NB4 (cell line): Measurements from ENCODE around the gene HOXD1.

ENCODE experiments used
- DNase-seq: peaks from one replicate; pipeline ENCODE4 v3.0.0; 2010; ENCODE audit warnings: low read depth
- H3K4me3 ChIP-seq: one replicate; pipeline ENCODE4 v1.5.1; 2011; ENCODE audit warnings: mild to moderate bottlenecking, low read depth, low read length, moderate library complexity
- CTCF ChIP-seq: IDR thresholded peaks from one replicate; pipeline ENCODE4 v1.5.1; 2012; ENCODE audit warnings: low read depth, low read length
- MAX ChIP-seq: IDR thresholded peaks from 2 replicates; pipeline ENCODE4 v1.6.1; 2011; ENCODE audit warnings: low read depth, low read length
- MYC ChIP-seq: IDR thresholded peaks from 2 replicates; pipeline ENCODE4 v1.6.1; 2011; ENCODE audit warnings: low read depth, low read length
- POLR2A ChIP-seq: IDR thresholded peaks from 2 replicates; pipeline ENCODE4 v1.6.1; 2011; ENCODE audit warnings: mild to moderate bottlenecking; ENCODE audit not compliant: insufficient read length; ENCODE audit errors: extremely low read depth

HOXD1 gene

GRCh38 chr2:176145085-176145969, 43.1 kb upstream of the HOXD1 start:
- DNase-seq: no peak
- TF ChIP-seq MAX (no peak), POLR2A (no peak), CTCF (no peak), MYC (no peak)
- no peak overlapping the region for H3K4me3 ChIP-seq

- no peak overlapping the region for H3K4me3 ChIP-seq
- DNase-seq: no peak
- no peak for TF ChIP-seq POLR2A
- TF ChIP-seq MYC: no peak
- no peak for TF ChIP-seq MAX
- TF ChIP-seq CTCF: no peak
Observed at GRCh38 chr2:176146101-176146500, 42.4 kb upstream of the HOXD1 start.

- DNase-seq: no peak
- TF ChIP-seq MAX (no peak), CTCF (no peak), MYC (no peak), POLR2A (no peak)
- no peak overlapping the region for H3K4me3 ChIP-seq
Observed at GRCh38 chr2:176146645-176147044, 41.8 kb upstream of the HOXD1 start.

- H3K4me3 ChIP-seq: no peak overlapping the region
- no peak for DNase-seq
- TF ChIP-seq CTCF: no peak
- TF ChIP-seq MYC: no peak
- TF ChIP-seq POLR2A: no peak
- no peak for TF ChIP-seq MAX
Observed at GRCh38 chr2:176147210-176147799, 41.2 kb upstream of the HOXD1 start.

GRCh38 chr2:176147800-176148496, 40.5 kb upstream of the HOXD1 start:
- no peak for TF ChIP-seq MAX
- TF ChIP-seq CTCF: no peak
- no peak for TF ChIP-seq POLR2A
- no peak for TF ChIP-seq MYC
- no peak overlapping the region for H3K4me3 ChIP-seq
- DNase-seq: no peak
